Retinal pigment epithelial cell (primary cell): ENCODE data around the gene MSH2.

Experiments used
- DNase-seq: peaks from one replicate; pipeline ENCODE4 v3.0.0-alpha.2; 2010; ENCODE audit warnings: low read depth
- H3K4me3 ChIP-seq: 2 replicates; pipeline ENCODE4 v1.5.1; 2011; ENCODE audit warnings: mild to moderate bottlenecking, low read length, control low read depth, moderate library complexity
- CTCF ChIP-seq: conservative IDR thresholded peaks from 2 replicates; pipeline ENCODE4 v1.5.1; 2011; ENCODE audit warnings: low read depth, low read length, control low read depth, inconsistent platforms

MSH2 gene

GRCh38 chr2:47503481-47504070 lies 100.6 kb downstream of the MSH2 start:
- no peak for DNase-seq

GRCh38 chr2:47504174-47504810 lies 101.3 kb downstream of the MSH2 start:
- no peak for TF ChIP-seq CTCF

More at GRCh38 chr2:47503481-47504070, 100.6 kb downstream of the MSH2 start:
- TF ChIP-seq CTCF: no peak
- no peak overlapping the region for H3K4me3 ChIP-seq

GRCh38 chr2:47506024-47506423 lies 103.1 kb downstream of the MSH2 start:
- H3K4me3 ChIP-seq: no peak overlapping the region
- TF ChIP-seq CTCF: no peak
- no peak for DNase-seq

More at GRCh38 chr2:47504174-47504810, 101.3 kb downstream of the MSH2 start:
- H3K4me3 ChIP-seq: no peak overlapping the region
- DNase-seq: no peak

GRCh38 chr2:47506436-47506835 lies 103.5 kb downstream of the MSH2 start:
- TF ChIP-seq CTCF: no peak
- DNase-seq: no peak
- H3K4me3 ChIP-seq: no peak overlapping the region

- DNase-seq: no peak
- TF ChIP-seq CTCF: no peak
- H3K4me3 ChIP-seq: no peak overlapping the region
These were observed 105.1 kb downstream of the MSH2 start for GRCh38 chr2:47508080-47508479.

GRCh38 chr2:47508641-47509040 lies 105.7 kb downstream of the MSH2 start:
- no peak overlapping the region for H3K4me3 ChIP-seq
- no peak for TF ChIP-seq CTCF
- no peak for DNase-seq

- no peak for TF ChIP-seq CTCF
- DNase-seq: no peak
- no peak overlapping the region for H3K4me3 ChIP-seq
These were observed 106.3 kb downstream of the MSH2 start for GRCh38 chr2:47509250-47509649.
